ENCODE results near the gene IL3.
"Not testable (repeated sequence)": the region's sequence is repeated elsewhere in the genome, so short reads cannot be mapped to it uniquely, and the experiment has no call there.

The IL3 gene

DNA sequence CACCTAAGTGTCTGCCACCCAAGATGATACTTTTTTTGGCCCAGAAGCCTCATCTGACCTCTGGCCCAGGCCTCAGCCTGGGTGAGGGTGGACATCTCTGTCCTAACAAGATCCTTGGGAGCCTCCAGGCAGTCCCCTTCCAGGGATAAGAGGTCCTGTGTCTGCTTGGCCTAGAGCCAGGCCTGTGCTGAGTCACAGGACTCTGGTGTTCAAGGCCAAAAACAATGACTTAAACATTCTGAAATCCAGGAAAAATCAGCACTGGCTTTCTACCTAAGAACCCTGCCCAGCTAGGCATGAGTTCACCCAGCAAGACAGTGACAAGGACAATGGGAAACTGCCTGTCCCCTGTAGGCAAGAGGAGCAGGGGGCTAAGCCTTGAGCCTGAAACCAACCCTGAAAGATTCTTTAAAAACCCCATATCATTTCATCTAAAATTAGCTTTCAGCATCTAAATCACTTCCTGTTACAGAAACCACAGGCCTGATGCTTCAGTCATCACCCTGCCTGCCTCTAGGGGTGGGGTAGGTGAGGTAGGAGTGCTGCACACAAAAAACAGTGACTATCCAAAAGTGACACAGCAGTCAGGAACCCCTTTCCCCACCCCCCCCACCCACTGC, 43.0 kb downstream of the IL3 start:
- Histone ChIP-seq H3K4me1 (ENCODE audit: control insufficient read depth, low read length) (peaks cover 38% of the 10 kb centered on the region), H3K27me3 (ENCODE audit: control insufficient read depth, low read length) (peaks cover 11% of the 10 kb centered on the region; the same call in 1 of the 2 replicates), H3K27ac (ENCODE audit: low read depth, low read length) (no peak overlapping the region), H3K4me2 (ENCODE audit: low read length) (peak overlapping the region; percentile 66), H3K9me2 (replicated peaks; ENCODE audit: control insufficient read depth, low read length) (no peaks in the 10 kb centered on the region), H4K20me1 (ENCODE audit: control insufficient read depth, insufficient read depth, low read depth, low read length) (no peaks in the 10 kb centered on the region), H3K4me3 (ENCODE audit: low read length) (peak overlapping the region; percentile 47), H3K79me2 (ENCODE audit: control insufficient read depth, low read length) (no peaks in the 10 kb centered on the region), H3K36me3 (ENCODE audit: control insufficient read depth, low read length) (no peaks in the 10 kb centered on the region), H3F3A (ENCODE audit: control insufficient read depth, insufficient read depth) (no peaks in the 10 kb centered on the region), H3K9me3 (ENCODE audit: control insufficient read depth, insufficient read depth, low read length) (no peaks in the 10 kb centered on the region)
- TF ChIP-seq, protein P1, sequence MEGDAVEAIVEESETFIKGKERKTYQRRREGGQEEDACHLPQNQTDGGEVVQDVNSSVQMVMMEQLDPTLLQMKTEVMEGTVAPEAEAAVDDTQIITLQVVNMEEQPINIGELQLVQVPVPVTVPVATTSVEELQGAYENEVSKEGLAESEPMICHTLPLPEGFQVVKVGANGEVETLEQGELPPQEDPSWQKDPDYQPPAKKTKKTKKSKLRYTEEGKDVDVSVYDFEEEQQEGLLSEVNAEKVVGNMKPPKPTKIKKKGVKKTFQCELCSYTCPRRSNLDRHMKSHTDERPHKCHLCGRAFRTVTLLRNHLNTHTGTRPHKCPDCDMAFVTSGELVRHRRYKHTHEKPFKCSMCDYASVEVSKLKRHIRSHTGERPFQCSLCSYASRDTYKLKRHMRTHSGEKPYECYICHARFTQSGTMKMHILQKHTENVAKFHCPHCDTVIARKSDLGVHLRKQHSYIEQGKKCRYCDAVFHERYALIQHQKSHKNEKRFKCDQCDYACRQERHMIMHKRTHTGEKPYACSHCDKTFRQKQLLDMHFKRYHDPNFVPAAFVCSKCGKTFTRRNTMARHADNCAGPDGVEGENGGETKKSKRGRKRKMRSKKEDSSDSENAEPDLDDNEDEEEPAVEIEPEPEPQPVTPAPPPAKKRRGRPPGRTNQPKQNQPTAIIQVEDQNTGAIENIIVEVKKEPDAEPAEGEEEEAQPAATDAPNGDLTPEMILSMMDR (IDR thresholded peaks at IDR 0.05; ENCODE audit: low read depth, low read length, poor library complexity, severe bottlenecking) = peak; percentile 30
- TF ChIP-seq EZH2phosphoT487 (IDR thresholded peaks at IDR 0.05; ENCODE audit: borderline replicate concordance, low read length) = no peak

DNA sequence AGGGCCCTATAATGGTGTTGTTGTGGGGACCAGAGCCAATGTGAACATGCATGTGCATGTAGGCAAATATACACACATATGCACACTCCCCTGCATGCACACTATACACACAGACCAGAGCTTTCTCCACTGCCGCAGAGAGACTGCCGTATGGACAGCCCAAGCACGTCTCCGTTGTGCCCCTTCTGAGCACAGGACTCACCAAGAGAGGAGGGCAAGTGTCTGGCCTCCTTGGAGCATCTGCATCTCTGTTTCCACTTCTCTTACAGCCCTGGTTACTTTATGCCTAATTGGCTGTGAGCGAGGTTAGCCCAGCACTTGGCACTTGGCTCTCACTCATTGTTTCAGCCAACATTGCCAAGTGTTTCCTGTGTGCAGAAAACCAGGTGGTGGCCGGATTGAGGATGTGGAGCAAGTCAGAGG, 43.5 kb downstream of the IL3 start:
- no peaks in the 10 kb centered on the region for H3F3A ChIP-seq (ENCODE audit: control insufficient read depth, insufficient read depth)
- peak overlapping the region; percentile 66 for H3K4me2 ChIP-seq (ENCODE audit: low read length)
- peaks cover 38% of the 10 kb centered on the region for H3K4me1 ChIP-seq (ENCODE audit: control insufficient read depth, low read length)
- no peaks in the 10 kb centered on the region for H3K9me2 ChIP-seq (replicated peaks; ENCODE audit: control insufficient read depth, low read length)
- no peak overlapping the region for H3K27ac ChIP-seq (ENCODE audit: low read depth, low read length)
- H4K20me1 ChIP-seq (ENCODE audit: control insufficient read depth, insufficient read depth, low read depth, low read length) = no peaks in the 10 kb centered on the region
- H3K4me3 ChIP-seq (ENCODE audit: low read length) = no peak overlapping the region
- no peaks in the 10 kb centered on the region for H3K79me2 ChIP-seq (ENCODE audit: control insufficient read depth, low read length)
- no peaks in the 10 kb centered on the region for H3K36me3 ChIP-seq (ENCODE audit: control insufficient read depth, low read length)
- no peak for TF ChIP-seq EZH2phosphoT487 (IDR thresholded peaks at IDR 0.05; ENCODE audit: borderline replicate concordance, low read length)
- H3K27me3 ChIP-seq (ENCODE audit: control insufficient read depth, low read length) = peaks cover 11% of the 10 kb centered on the region; the same call in 1 of the 2 replicates
- no peaks in the 10 kb centered on the region for H3K9me3 ChIP-seq (ENCODE audit: control insufficient read depth, insufficient read depth, low read length)

DNA sequence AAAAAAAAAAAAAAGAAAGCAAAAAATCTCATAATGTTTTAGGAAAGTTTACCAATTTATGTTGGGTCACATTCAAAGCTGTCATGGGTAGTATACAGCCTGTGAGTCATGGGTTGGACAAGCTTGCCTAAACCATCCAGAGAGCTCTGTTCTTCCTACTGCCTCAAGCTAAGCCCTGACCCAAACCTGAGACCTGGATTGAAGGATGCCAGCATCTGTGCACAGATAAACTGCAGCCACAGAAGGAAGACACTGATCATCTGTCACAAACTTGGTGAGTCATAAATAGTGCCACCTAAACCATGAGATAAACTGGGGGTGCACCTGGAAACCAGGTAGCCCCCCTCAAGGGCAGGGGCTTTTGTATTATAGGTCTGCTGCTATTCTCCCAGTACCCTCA, 44.1 kb downstream of the IL3 start:
- Histone ChIP-seq H3K27me3 (ENCODE audit: control insufficient read depth, low read length) (peaks cover 8% of the 10 kb centered on the region; the same call in 1 of the 2 replicates), H3K4me1 (ENCODE audit: control insufficient read depth, low read length) (peaks cover 33% of the 10 kb centered on the region), H3K27ac (ENCODE audit: low read depth, low read length) (no peak overlapping the region), H3K4me2 (ENCODE audit: low read length) (no peak overlapping the region), H3F3A (ENCODE audit: control insufficient read depth, insufficient read depth) (no peaks in the 10 kb centered on the region), H3K9me2 (replicated peaks; ENCODE audit: control insufficient read depth, low read length) (no peaks in the 10 kb centered on the region), H3K9me3 (ENCODE audit: control insufficient read depth, insufficient read depth, low read length) (no peaks in the 10 kb centered on the region), H3K36me3 (ENCODE audit: control insufficient read depth, low read length) (no peaks in the 10 kb centered on the region), H4K20me1 (ENCODE audit: control insufficient read depth, insufficient read depth, low read depth, low read length) (no peaks in the 10 kb centered on the region), H3K4me3 (ENCODE audit: low read length) (no peak overlapping the region), H3K79me2 (ENCODE audit: control insufficient read depth, low read length) (no peaks in the 10 kb centered on the region)
- TF ChIP-seq, protein P1 (IDR thresholded peaks at IDR 0.05; ENCODE audit: low read depth, low read length, poor library complexity, severe bottlenecking) = no peak
- TF ChIP-seq EZH2phosphoT487 (IDR thresholded peaks at IDR 0.05; ENCODE audit: borderline replicate concordance, low read length) = no peak

DNA sequence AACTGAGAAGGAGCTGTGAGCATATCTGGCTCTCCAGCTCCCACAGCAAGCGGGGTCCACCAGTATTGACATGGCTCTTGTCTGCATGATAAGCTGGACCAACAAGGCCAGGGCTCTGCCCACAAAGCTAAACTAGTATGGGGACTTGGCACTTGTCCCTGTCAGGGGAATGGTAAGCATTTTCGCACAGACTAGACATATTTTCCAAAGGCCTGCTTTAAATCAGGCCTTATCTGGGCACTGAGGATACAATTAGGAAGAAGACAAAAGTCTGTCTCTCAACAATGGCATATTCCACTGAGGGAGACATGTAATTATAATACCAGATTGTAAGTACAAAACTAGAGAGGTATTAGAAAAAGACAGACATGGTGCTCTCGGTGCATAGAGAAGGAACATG, 45.2 kb downstream of the IL3 start:
- Histone ChIP-seq H3K9me2 (replicated peaks; ENCODE audit: control insufficient read depth, low read length) (no peaks in the 10 kb centered on the region), H3K27me3 (ENCODE audit: control insufficient read depth, low read length) (peaks cover 4% of the 10 kb centered on the region; the same call in 1 of the 2 replicates), H4K20me1 (ENCODE audit: control insufficient read depth, insufficient read depth, low read depth, low read length) (no peaks in the 10 kb centered on the region), H3K36me3 (ENCODE audit: control insufficient read depth, low read length) (no peaks in the 10 kb centered on the region), H3K4me1 (ENCODE audit: control insufficient read depth, low read length) (peaks cover 30% of the 10 kb centered on the region), H3K4me3 (ENCODE audit: low read length) (no peak overlapping the region), H3K9me3 (ENCODE audit: control insufficient read depth, insufficient read depth, low read length) (no peaks in the 10 kb centered on the region), H3K4me2 (ENCODE audit: low read length) (no peak overlapping the region), H3K79me2 (ENCODE audit: control insufficient read depth, low read length) (no peaks in the 10 kb centered on the region), H3K27ac (ENCODE audit: low read depth, low read length) (no peak overlapping the region), H3F3A (ENCODE audit: control insufficient read depth, insufficient read depth) (no peaks in the 10 kb centered on the region)
- TF ChIP-seq, protein P1 (IDR thresholded peaks at IDR 0.05; ENCODE audit: low read depth, low read length, poor library complexity, severe bottlenecking) = no peak
- no peak for TF ChIP-seq EZH2phosphoT487 (IDR thresholded peaks at IDR 0.05; ENCODE audit: borderline replicate concordance, low read length)

DNA sequence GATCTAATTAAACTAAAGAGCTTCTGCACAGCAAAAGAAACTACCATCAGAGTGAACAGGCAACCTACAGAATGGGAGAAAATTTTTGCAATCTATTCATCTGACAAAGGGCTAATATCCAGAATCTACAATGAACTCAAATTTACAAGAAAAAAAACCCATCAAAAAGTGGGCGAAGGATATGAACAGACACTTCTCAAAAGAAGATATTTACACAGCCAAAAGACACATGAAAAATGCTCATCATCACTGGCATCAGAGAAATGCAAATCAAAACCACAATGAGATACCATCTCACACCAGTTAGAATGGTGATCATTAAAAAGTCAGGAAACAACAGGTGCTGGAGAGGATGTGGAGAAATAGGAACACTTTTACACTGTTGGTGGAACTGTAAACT, 48.0 kb downstream of the IL3 start:
- not testable (repeated sequence) for H3K4me2 ChIP-seq (ENCODE audit: low read length)

DNA sequence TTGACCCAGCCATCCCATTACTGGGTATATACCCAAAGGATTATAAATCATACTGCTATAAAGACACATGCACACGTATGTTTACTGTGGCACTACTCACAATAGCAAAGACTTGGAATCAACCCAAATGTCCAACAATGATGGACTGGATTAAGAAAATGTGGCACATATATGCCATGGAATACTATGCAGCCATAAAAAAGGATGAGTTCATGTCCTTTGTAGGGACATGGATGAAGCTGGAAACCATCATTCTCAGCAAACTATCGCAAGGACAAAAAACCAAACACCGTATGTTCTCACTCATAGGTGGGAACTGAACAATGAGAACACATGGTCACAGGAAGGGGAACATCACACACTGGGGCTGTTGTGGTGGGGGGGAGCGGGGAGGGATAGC, 48.5 kb downstream of the IL3 start:
- not testable (repeated sequence) for H3K79me2 ChIP-seq (ENCODE audit: control insufficient read depth, low read length); H3K36me3 ChIP-seq (ENCODE audit: control insufficient read depth, low read length); H3K27ac ChIP-seq (ENCODE audit: low read depth, low read length); H3K4me2 ChIP-seq (ENCODE audit: low read length); H3F3A ChIP-seq (ENCODE audit: control insufficient read depth, insufficient read depth); H3K9me2 ChIP-seq (replicated peaks; ENCODE audit: control insufficient read depth, low read length); H3K27me3 ChIP-seq (ENCODE audit: control insufficient read depth, low read length); H3K9me3 ChIP-seq (ENCODE audit: control insufficient read depth, insufficient read depth, low read length); H4K20me1 ChIP-seq (ENCODE audit: control insufficient read depth, insufficient read depth, low read depth, low read length); H3K4me3 ChIP-seq (ENCODE audit: low read length); H3K4me1 ChIP-seq (ENCODE audit: control insufficient read depth, low read length)

More for the DNA sequence above, 48.0 kb downstream of the IL3 start:
- not testable (repeated sequence) for H3K27ac ChIP-seq (ENCODE audit: low read depth, low read length); H3F3A ChIP-seq (ENCODE audit: control insufficient read depth, insufficient read depth); H3K36me3 ChIP-seq (ENCODE audit: control insufficient read depth, low read length); H3K4me3 ChIP-seq (ENCODE audit: low read length); H4K20me1 ChIP-seq (ENCODE audit: control insufficient read depth, insufficient read depth, low read depth, low read length); H3K9me3 ChIP-seq (ENCODE audit: control insufficient read depth, insufficient read depth, low read length); H3K79me2 ChIP-seq (ENCODE audit: control insufficient read depth, low read length); H3K27me3 ChIP-seq (ENCODE audit: control insufficient read depth, low read length); H3K9me2 ChIP-seq (replicated peaks; ENCODE audit: control insufficient read depth, low read length)
- peaks cover 13% of the 10 kb centered on the region for H3K4me1 ChIP-seq (ENCODE audit: control insufficient read depth, low read length)
